Stimulated activated naive B cell treated with anti-CD40 and anti-IgM and Interleukin-4, amounts not matched to agents 10 μg/mL and 1 μg/mL and 100 μg/mL, for 72 hours (primary cell): ENCODE measurements around the gene OR52A5.
"Not testable (repeated sequence)": the region's sequence is repeated elsewhere in the genome, so short reads cannot be mapped to it uniquely, and the experiment has no call there.

Experiments
- ATAC-seq, 2 donors: fragments of 150-1000 bp; cut with Tn5 transposase; replicated peaks; 2 replicates each; pipeline ENCODE4 v1.10.0; 2021; ENCODE audit warnings: moderate library complexity in 1 of 2
- DNase-seq: peaks from one replicate; pipeline ENCODE4 v3.0.0; 2021
- H3K27ac Mint-ChIP-seq: one replicate; pipeline ENCODE4 v1.8.0; 2022; ENCODE audit warnings: mild to moderate bottlenecking, mixed read lengths
- H3K27me3 Mint-ChIP-seq, 2 donors: one replicate each; pipeline ENCODE4 v1.8.0; 2022; ENCODE audit warnings: mixed read lengths in 2 of 2
- H3K36me3 Mint-ChIP-seq, 2 donors: one replicate each; pipeline ENCODE4 v1.8.0; 2022; ENCODE audit warnings: mixed read lengths in 2 of 2, mild to moderate bottlenecking in 1 of 2
- H3K4me1 Mint-ChIP-seq, 2 donors: one replicate each; pipeline ENCODE4 v1.8.0; 2022; ENCODE audit warnings: mixed read lengths in 2 of 2, mild to moderate bottlenecking in 1 of 2
- H3K4me3 Mint-ChIP-seq, 2 donors: one replicate each; pipeline ENCODE4 v1.8.0; 2022; ENCODE audit warnings: mild to moderate bottlenecking in 2 of 2, mixed read lengths in 2 of 2, moderate library complexity in 1 of 2
- H3K9me3 Mint-ChIP-seq, 2 donors: one replicate each; pipeline ENCODE4 v1.8.0; 2022; ENCODE audit warnings: mixed read lengths in 2 of 2, mild to moderate bottlenecking in 1 of 2

OR52A5 gene

DNA sequence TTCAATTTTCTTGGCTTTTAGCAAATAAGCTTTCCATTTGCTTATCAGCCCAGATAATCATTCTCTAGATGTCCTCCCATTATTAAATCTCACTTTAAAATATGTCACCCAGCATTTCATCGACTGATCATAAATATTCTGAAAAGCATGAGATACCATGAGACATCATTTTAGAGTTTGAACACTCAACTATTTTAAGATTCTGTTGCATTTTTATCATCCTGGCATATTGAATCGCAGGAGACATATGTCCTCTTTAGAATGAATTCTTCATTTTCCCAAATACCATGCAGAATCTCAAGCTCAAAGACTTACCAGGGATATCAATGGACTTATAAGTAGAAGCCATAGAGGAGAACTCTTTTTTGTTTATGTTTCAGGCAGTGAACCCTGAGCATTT is at the start of gene OR52A5:
Gene OR52A5, minus strand, starts transcription at position 361 of the 400 bp plus-strand sequence. CDS start 5,714 bp downstream, outside the sequence.
- DNase-seq (no peak), ATAC-seq (no peak)
- peaks cover 0 to 4% of the 10 kb centered on the region in 2 donors for H3K27me3 Mint-ChIP-seq
- H3K36me3 Mint-ChIP-seq, result no peaks in the 10 kb centered on the region
- H3K9me3 Mint-ChIP-seq, result no peaks in the 10 kb centered on the region
- no peaks in the 10 kb centered on the region for H3K4me1 Mint-ChIP-seq
- H3K4me3 Mint-ChIP-seq, result no peak within 1 kb of the TSS
- H3K27ac Mint-ChIP-seq, result no peak within 1 kb of the TSS

- ATAC-seq, result no peak
- H3K27me3 Mint-ChIP-seq, result peaks cover 0 to 5% of the 10 kb centered on the region in 2 donors
These were observed 40.1 kb upstream of the OR52A5 start for GRCh38 chr11:5178046-5178837.

GRCh38 chr11:5174934-5175333 is 36.8 kb upstream of the OR52A5 start:
- DNase-seq (no peak), ATAC-seq (no peak)
- Mint-ChIP-seq H3K9me3 (no peaks in the 10 kb centered on the region), H3K4me1 (no peaks in the 10 kb centered on the region), H3K27ac (no peak overlapping the region), H3K4me3 (no peak overlapping the region), H3K36me3 (no peaks in the 10 kb centered on the region), H3K27me3 (peaks cover 0 to 5% of the 10 kb centered on the region in 2 donors)

More at GRCh38 chr11:5178046-5178837, 40.1 kb upstream of the OR52A5 start:
- Mint-ChIP-seq H3K36me3 (no peaks in the 10 kb centered on the region), H3K9me3 (no peaks in the 10 kb centered on the region), H3K27ac (no peak overlapping the region), H3K4me3 (no peak overlapping the region), H3K4me1 (no peaks in the 10 kb centered on the region)
- no peak for DNase-seq

DNA sequence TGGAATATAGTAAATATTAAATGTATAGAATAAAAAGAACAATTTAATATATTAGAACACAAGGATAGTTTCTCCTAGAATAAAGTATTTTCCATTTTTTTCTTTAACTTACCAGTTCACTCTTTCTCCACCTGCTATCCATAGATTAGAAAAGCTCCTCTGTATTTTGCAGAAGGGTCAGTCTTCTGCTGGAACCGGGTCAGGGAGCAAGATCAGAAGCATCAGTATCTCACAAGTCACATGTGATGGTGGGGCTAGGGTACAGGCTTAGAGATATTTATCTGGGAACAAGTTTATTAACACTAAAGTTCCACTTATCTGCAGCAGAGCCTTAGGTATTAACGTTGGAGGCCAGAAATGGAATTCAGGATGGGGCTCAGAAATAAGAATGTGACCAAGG is 33.7 kb upstream of the OR52A5 start:
- ATAC-seq (no peak), DNase-seq (no peak)
- H3K36me3 Mint-ChIP-seq, result no peaks in the 10 kb centered on the region
- H3K9me3 Mint-ChIP-seq, result no peaks in the 10 kb centered on the region
- no peaks in the 10 kb centered on the region for H3K4me1 Mint-ChIP-seq
- H3K27me3 Mint-ChIP-seq, result no peaks in the 10 kb centered on the region
- no peak overlapping the region for H3K4me3 Mint-ChIP-seq
- H3K27ac Mint-ChIP-seq, result no peak overlapping the region

GRCh38 chr11:5165898-5166297 is 27.7 kb upstream of the OR52A5 start:
- DNase-seq, H3K4me1 Mint-ChIP-seq, H3K4me3 Mint-ChIP-seq, ATAC-seq, H3K27ac Mint-ChIP-seq, H3K27me3 Mint-ChIP-seq, H3K9me3 Mint-ChIP-seq, H3K36me3 Mint-ChIP-seq: not testable (repeated sequence)

DNA sequence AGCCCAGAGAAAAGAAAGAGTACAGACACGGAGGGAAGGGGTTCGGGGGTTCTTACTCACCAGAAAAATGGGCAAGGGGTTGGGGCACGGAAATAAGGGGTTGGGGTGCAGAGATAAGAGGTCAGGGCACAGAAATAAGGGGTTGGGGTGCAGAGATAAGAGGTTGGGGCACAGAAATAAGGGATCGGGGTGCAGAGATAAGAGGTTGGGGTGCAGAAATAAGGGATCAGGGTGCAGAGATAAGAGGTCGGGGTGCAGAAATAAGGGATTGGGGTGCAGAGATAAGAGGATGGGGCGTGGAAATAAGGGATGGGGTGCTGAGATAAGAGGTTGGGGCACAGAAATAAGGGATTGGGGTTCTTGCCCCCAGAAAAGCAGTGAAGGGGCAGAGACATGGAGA is 26.7 kb upstream of the OR52A5 start:
- H3K9me3 Mint-ChIP-seq, DNase-seq, ATAC-seq, H3K27ac Mint-ChIP-seq, H3K36me3 Mint-ChIP-seq, H3K4me1 Mint-ChIP-seq, H3K4me3 Mint-ChIP-seq: not testable (repeated sequence)
- peaks cover 6 to 13% of the 10 kb centered on the region in 2 donors for H3K27me3 Mint-ChIP-seq

DNA sequence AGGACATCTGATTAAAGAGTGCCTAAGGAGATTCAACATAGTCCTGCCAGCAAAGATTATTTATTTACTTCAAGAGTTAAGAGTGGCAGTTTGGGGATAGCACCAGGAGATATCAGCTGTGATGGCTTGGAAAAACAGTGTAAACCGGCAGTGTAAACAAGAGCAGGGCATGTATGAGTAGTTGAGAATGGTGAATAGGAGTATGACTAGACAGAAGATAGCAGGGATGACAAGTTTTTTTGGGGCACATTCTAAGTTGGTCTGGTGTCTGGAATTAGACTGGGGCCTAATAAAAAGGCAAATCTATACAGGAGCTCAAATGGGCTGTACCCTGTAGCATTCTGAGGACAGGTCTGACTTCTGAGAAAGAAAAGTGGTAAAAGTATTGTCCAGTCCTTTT is 22.9 kb upstream of the OR52A5 start:
- H3K4me3 Mint-ChIP-seq, H3K4me1 Mint-ChIP-seq, ATAC-seq, H3K9me3 Mint-ChIP-seq, H3K27ac Mint-ChIP-seq, DNase-seq, H3K36me3 Mint-ChIP-seq: not testable (repeated sequence)
- peaks cover 6 to 13% of the 10 kb centered on the region in 2 donors for H3K27me3 Mint-ChIP-seq

GRCh38 chr11:5160217-5160616 is 22.1 kb upstream of the OR52A5 start:
- DNase-seq, H3K36me3 Mint-ChIP-seq, H3K27ac Mint-ChIP-seq, ATAC-seq, H3K4me1 Mint-ChIP-seq, H3K9me3 Mint-ChIP-seq, H3K4me3 Mint-ChIP-seq: not testable (repeated sequence)
- peaks cover 6 to 13% of the 10 kb centered on the region in 2 donors for H3K27me3 Mint-ChIP-seq

DNA sequence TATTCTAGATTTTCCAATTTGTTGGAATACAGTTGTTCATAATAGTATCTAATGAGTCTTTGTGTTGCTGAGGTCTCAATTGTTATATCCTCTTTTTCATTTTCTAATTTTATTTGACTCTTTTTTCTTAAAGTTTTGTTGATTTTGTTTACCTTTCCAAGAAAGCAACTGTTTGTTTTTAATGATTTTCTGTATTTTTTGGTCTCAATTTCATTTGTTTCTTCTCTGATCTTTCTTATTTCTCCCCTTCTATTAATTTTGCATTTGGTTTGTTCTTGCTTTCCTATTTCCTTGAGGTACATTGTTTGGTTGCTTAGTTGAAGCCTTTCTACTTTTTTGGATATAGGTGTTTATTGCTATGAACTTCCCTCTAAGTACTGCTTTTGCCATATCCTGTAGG is 21.6 kb upstream of the OR52A5 start:
- no peak overlapping the region for H3K27ac Mint-ChIP-seq
- no peak for ATAC-seq
- H3K4me3 Mint-ChIP-seq, result no peak overlapping the region
- no peaks in the 10 kb centered on the region for H3K4me1 Mint-ChIP-seq
- DNase-seq, result no peak
- H3K9me3 Mint-ChIP-seq, result peaks cover 0 to 5% of the 10 kb centered on the region in 2 donors
- no peaks in the 10 kb centered on the region for H3K36me3 Mint-ChIP-seq
- peaks cover 5 to 13% of the 10 kb centered on the region in 2 donors for H3K27me3 Mint-ChIP-seq

DNA sequence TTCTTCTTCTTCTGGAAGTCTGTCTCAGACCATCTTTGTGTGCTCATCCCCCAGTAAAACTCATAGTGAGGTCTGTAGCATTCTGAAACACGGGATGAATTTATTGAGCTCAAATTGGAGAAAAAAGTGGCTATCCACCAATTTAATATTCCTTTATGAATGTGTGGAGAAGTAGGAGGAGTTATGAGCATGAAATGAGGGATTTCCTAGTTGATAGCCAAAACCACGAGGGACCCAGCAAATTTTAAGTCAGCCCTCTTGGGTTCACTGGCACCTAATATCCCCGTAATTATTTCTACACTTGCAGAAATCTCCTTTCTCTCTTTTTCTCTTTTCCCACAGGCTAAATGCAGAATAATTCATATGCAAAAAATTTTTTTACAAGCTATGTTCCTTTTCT is 16.5 kb upstream of the OR52A5 start, which contains the start of gene OR52A1:
Gene OR52A1, minus strand, starts transcription at position 101 of the 400 bp plus-strand sequence. CDS start 2,388 bp downstream, outside the sequence.
- H3K9me3 Mint-ChIP-seq, result no peaks in the 10 kb centered on the region
- H3K27ac Mint-ChIP-seq, result no peak within 1 kb of the TSS
- H3K36me3 Mint-ChIP-seq, result no peaks in the 10 kb centered on the region
- no peak for ATAC-seq
- H3K4me3 Mint-ChIP-seq, result no peak within 1 kb of the TSS
- no peak for DNase-seq
- no peaks in the 10 kb centered on the region for H3K4me1 Mint-ChIP-seq
- peaks cover 0 to 12% of the 10 kb centered on the region in 2 donors for H3K27me3 Mint-ChIP-seq

DNA sequence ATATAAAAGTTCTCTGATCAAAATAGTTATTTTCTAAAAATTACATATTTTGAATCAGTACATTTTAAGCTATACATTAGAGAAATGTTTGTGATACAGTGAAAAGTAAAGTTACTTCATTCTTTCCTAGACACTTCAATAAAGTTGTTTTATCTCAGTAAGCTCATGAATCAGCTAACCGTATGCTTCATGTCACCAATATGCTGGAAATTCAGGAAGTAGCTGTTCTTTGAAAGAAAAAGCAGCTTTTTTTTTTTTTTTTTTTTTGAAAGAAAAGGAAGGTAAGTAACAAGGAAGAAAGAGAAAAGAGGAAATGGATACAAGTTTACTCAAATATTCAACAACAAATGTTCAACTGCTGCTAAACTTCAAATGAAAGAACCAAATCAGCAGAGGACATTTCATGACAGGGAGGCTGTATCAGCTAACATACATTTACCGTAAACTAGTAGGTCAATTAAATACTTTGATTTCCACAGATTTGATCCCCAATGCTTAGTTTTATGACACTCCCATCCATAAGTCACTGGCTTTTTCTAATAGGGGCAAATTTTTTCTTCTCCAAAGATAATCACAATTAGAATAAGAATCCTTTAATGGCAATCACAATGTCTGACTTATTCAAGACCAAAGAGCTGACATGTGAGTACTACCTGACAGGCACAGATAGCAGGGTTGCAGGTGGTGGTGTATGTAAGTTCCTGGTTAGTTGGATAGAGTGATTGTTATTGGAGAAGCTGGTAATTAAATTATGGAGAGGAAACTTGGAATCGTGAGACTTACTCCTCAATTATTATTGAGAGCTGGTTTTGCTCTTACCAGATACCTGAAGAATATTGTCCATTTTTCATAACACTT is 15.6 kb upstream of the OR52A5 start:
- no peaks in the 10 kb centered on the region for H3K9me3 Mint-ChIP-seq
- H3K4me1 Mint-ChIP-seq, result no peaks in the 10 kb centered on the region
- no peak overlapping the region for H3K4me3 Mint-ChIP-seq
- H3K27me3 Mint-ChIP-seq, result peaks cover 0 to 12% of the 10 kb centered on the region in 2 donors
- ATAC-seq, result no peak
- H3K36me3 Mint-ChIP-seq, result no peaks in the 10 kb centered on the region
- H3K27ac Mint-ChIP-seq, result no peak overlapping the region
- no peak for DNase-seq

- Mint-ChIP-seq H3K4me3 (no peak overlapping the region), H3K4me1 (no peaks in the 10 kb centered on the region), H3K9me3 (no peaks in the 10 kb centered on the region), H3K27me3 (peaks cover 0 to 12% of the 10 kb centered on the region in 2 donors), H3K36me3 (no peaks in the 10 kb centered on the region), H3K27ac (no peak overlapping the region)
- no peak for DNase-seq
- ATAC-seq, result no peak
These were observed 13.6 kb upstream of the OR52A5 start for GRCh38 chr11:5151713-5152153.

- not testable (repeated sequence) for H3K4me1 Mint-ChIP-seq, ATAC-seq, H3K27ac Mint-ChIP-seq, H3K9me3 Mint-ChIP-seq, DNase-seq, H3K36me3 Mint-ChIP-seq, H3K27me3 Mint-ChIP-seq, H3K4me3 Mint-ChIP-seq
These were observed 6.0 kb upstream of the OR52A5 start for GRCh38 chr11:5144206-5144605.

GRCh38 chr11:5137014-5137413 is 1.1 kb downstream of the OR52A5 start:
- no peaks in the 10 kb centered on the region for H3K4me1 Mint-ChIP-seq
- DNase-seq, result no peak
- ATAC-seq, result no peak
- H3K36me3 Mint-ChIP-seq, result no peaks in the 10 kb centered on the region
- no peaks in the 10 kb centered on the region for H3K9me3 Mint-ChIP-seq
- H3K4me3 Mint-ChIP-seq, result no peak overlapping the region
- peaks cover 0 to 4% of the 10 kb centered on the region in 2 donors for H3K27me3 Mint-ChIP-seq
- no peak overlapping the region for H3K27ac Mint-ChIP-seq
